ENCODE data around the gene DPP4.
"Not testable (repeated sequence)": the region's sequence is repeated elsewhere in the genome, so short reads cannot be mapped to it uniquely, and the experiment has no call there.

The DPP4 gene

GRCh38 chr2:161994761-161995520, 79.1 kb downstream of the DPP4 start:
- no peak for DNase-seq (ENCODE audit: extremely low read depth in 1 of 2, low read depth in 1 of 2)

GRCh38 chr2:161992531-161992930, 81.5 kb downstream of the DPP4 start:
- DNase-seq (ENCODE audit: extremely low read depth in 1 of 2, low read depth in 1 of 2): peak in 1 of 2 donors; percentile 3

- DNase-seq (ENCODE audit: extremely low read depth in 1 of 2, low read depth in 1 of 2): no peak
Measured at GRCh38 chr2:161991991-161992390, 82.0 kb downstream of the DPP4 start.

GRCh38 chr2:161990741-161991140, 83.3 kb downstream of the DPP4 start:
- DNase-seq (ENCODE audit: extremely low read depth in 1 of 2, low read depth in 1 of 2): no peak

GRCh38 chr2:161990036-161990435, 84.0 kb downstream of the DPP4 start:
- no peak for DNase-seq (ENCODE audit: extremely low read depth in 1 of 2, low read depth in 1 of 2)

- no peak for DNase-seq (ENCODE audit: extremely low read depth in 1 of 2, low read depth in 1 of 2)
Measured at GRCh38 chr2:161988589-161988988, 85.4 kb downstream of the DPP4 start.

- no peak for DNase-seq (ENCODE audit: extremely low read depth in 1 of 2, low read depth in 1 of 2)
Measured at GRCh38 chr2:161987311-161987710, 86.7 kb downstream of the DPP4 start.

GRCh38 chr2:161983866-161984265, 90.1 kb downstream of the DPP4 start:
- DNase-seq (ENCODE audit: extremely low read depth in 1 of 2, low read depth in 1 of 2): no peak

- DNase-seq (ENCODE audit: extremely low read depth in 1 of 2, low read depth in 1 of 2): no peak
Measured at GRCh38 chr2:161983331-161983651, 90.7 kb downstream of the DPP4 start.

- DNase-seq (ENCODE audit: extremely low read depth in 1 of 2, low read depth in 1 of 2): no peak
Measured at GRCh38 chr2:161982548-161983330, 91.3 kb downstream of the DPP4 start.

- DNase-seq (ENCODE audit: extremely low read depth in 1 of 2, low read depth in 1 of 2): no peak
Measured at GRCh38 chr2:161981679-161982250, 92.2 kb downstream of the DPP4 start.

GRCh38 chr2:161980976-161981375, 93.0 kb downstream of the DPP4 start:
- no peak for DNase-seq (ENCODE audit: extremely low read depth in 1 of 2, low read depth in 1 of 2)

- DNase-seq (ENCODE audit: extremely low read depth in 1 of 2, low read depth in 1 of 2): no peak
Measured at GRCh38 chr2:161979490-161979889, 94.5 kb downstream of the DPP4 start.

GRCh38 chr2:161977926-161978325, 96.1 kb downstream of the DPP4 start:
- not testable (repeated sequence) for DNase-seq (ENCODE audit: extremely low read depth in 1 of 2, low read depth in 1 of 2)

- no peak for DNase-seq (ENCODE audit: extremely low read depth in 1 of 2, low read depth in 1 of 2)
Measured at GRCh38 chr2:161976917-161977316, 97.1 kb downstream of the DPP4 start.

- no peak for DNase-seq (ENCODE audit: extremely low read depth in 1 of 2, low read depth in 1 of 2)
Measured at GRCh38 chr2:161976295-161976694, 97.7 kb downstream of the DPP4 start.

- DNase-seq (ENCODE audit: extremely low read depth in 1 of 2, low read depth in 1 of 2): no peak
Measured at GRCh38 chr2:161975813-161976160, 98.2 kb downstream of the DPP4 start.

GRCh38 chr2:161975062-161975812, 98.8 kb downstream of the DPP4 start:
- no peak for DNase-seq (ENCODE audit: extremely low read depth in 1 of 2, low read depth in 1 of 2)

- no peak for DNase-seq (ENCODE audit: extremely low read depth in 1 of 2, low read depth in 1 of 2)
Measured at GRCh38 chr2:161974461-161974860, 99.6 kb downstream of the DPP4 start.

GRCh38 chr2:161972866-161973265, 101.1 kb downstream of the DPP4 start:
- DNase-seq (ENCODE audit: extremely low read depth in 1 of 2, low read depth in 1 of 2): no peak

GRCh38 chr2:161972232-161972631, 101.8 kb downstream of the DPP4 start:
- DNase-seq (ENCODE audit: extremely low read depth in 1 of 2, low read depth in 1 of 2): no peak
